ENCODE results near the gene CLSTN1. TPM values are rescaled to one million over a fixed set of nuclear protein-coding genes. Genes with fewer than 3 reads are reported as not detected.

The CLSTN1 gene
- total RNA-seq, 1 experiment from 2014 or later = 143 TPM

- no peaks in the 10 kb centered on the region for H3K36me3 ChIP-seq (ENCODE audit: control insufficient read depth, insufficient read depth, low read length)
- no peak for ATAC-seq
- H3K9me3 ChIP-seq (ENCODE audit: control insufficient read depth, insufficient read depth, low read depth, low read length) = no peaks in the 10 kb centered on the region
- H3K27ac ChIP-seq (ENCODE audit: low read length) = no peak overlapping the region
- in situ Hi-C loops (cut with HindIII; ENCODE audit: low pct_unique_long_range_greater_than_20kb, low sequenced_read_pairs) (no loop called here), intact Hi-C loops (cut with micrococcal nuclease; ENCODE audit: unreplicated experiment) (no loop called here)
- DNase-seq (ENCODE audit: low read depth, low spot score) = no peak
- TF ChIP-seq CTCF (IDR thresholded peaks at IDR 0.05) (no peak), SIN3A (IDR thresholded peaks at IDR 0.05; ENCODE audit: borderline replicate concordance, insufficient read depth, low read depth, low read length) (no peak), REST (IDR thresholded peaks at IDR 0.05; ENCODE audit: insufficient read depth in 1 of 2, low read depth in 2 of 2, low read length in 1 of 2) (no peak), POLR2AphosphoS5 (IDR thresholded peaks at IDR 0.05; ENCODE audit: low read depth, low read length) (no peak), TCF7L2 (IDR thresholded peaks at IDR 0.05; ENCODE audit: low read depth, low read length) (no peak)
- no peaks in the 10 kb centered on the region for H3K27me3 ChIP-seq (ENCODE audit: control insufficient read depth, insufficient read depth, low read length)
- ChIA-PET CTCF (interaction anchor here (0.6 kb wide), 1 partner anchor 21 kb away, joined by 3 read pairs; no protein-coding TSS in a partner anchor), POLR2A (no interaction called here)
- H3K4me3 ChIP-seq (ENCODE audit: low read depth in 2 of 2, low read length in 2 of 2) = no peak overlapping the region
- H3K4me1 ChIP-seq (ENCODE audit: control insufficient read depth, insufficient read depth, low read length) = peaks cover 6% of the 10 kb centered on the region; the same call in 1 of the 2 replicates
- no TSS peak for BruUV-seq (replicated peaks)
Measured at GRCh38 chr1:9871021-9871420, 47.3 kb upstream of the CLSTN1 start.

- TF ChIP-seq POLR2AphosphoS5 (IDR thresholded peaks at IDR 0.05; ENCODE audit: low read depth, low read length) (no peak), CTCF (IDR thresholded peaks at IDR 0.05) (no peak)
- ATAC-seq = no peak
- intact Hi-C loops (cut with micrococcal nuclease; ENCODE audit: unreplicated experiment) = no loop called here
- no TSS peak for BruUV-seq (replicated peaks)
- in situ Hi-C loops (cut with HindIII; ENCODE audit: low pct_unique_long_range_greater_than_20kb, low sequenced_read_pairs) = no loop called here
- no peak overlapping the region for H3K27ac ChIP-seq (ENCODE audit: low read length)
- H3K4me3 ChIP-seq (ENCODE audit: low read depth in 2 of 2, low read length in 2 of 2) = no peak overlapping the region
- H3K4me1 ChIP-seq (ENCODE audit: control insufficient read depth, insufficient read depth, low read length) = peaks cover 6% of the 10 kb centered on the region; the same call in 1 of the 2 replicates
- H3K27me3 ChIP-seq (ENCODE audit: control insufficient read depth, insufficient read depth, low read length) = no peaks in the 10 kb centered on the region
- no peaks in the 10 kb centered on the region for H3K9me3 ChIP-seq (ENCODE audit: control insufficient read depth, insufficient read depth, low read depth, low read length)
- POLR2A ChIA-PET = no interaction called here
- DNase-seq (ENCODE audit: low read depth, low spot score) = no peak
- CTCF ChIA-PET = interaction anchor here (0.5 to 0.6 kb wide), 2 partner anchors 22 to 196 kb away, joined by 3 to 9 read pairs; no protein-coding TSS in a partner anchor
- no peaks in the 10 kb centered on the region for H3K36me3 ChIP-seq (ENCODE audit: control insufficient read depth, insufficient read depth, low read length)
Measured at GRCh38 chr1:9870572-9870971, 46.8 kb upstream of the CLSTN1 start.
